HepG2 (cell line): Measurements from ENCODE around the gene AP5B1.

ENCODE experiments used
- DNMT3B ChIP-seq: conservative IDR thresholded peaks from 2 replicates; pipeline ENCODE4 v1.6.1; 2016; ENCODE audit warnings: missing biosample characterization, control low read depth
- KLF16 ChIP-seq, 2 experiments: sonication (generic) in 1 of 2; formaldehyde crosslinking in 1 of 2; IDR thresholded peaks; 2 replicates each; pipeline versions ENCODE4 v1.6.1 to v1.8.0; 2016 to 2023; ENCODE audit warnings: missing genetic modification reagents in 2 of 2, missing compliant biosample characterization in 1 of 2

- TF ChIP-seq KLF16 (CRISPR knock-in tag; IDR thresholded peaks at IDR 0.05) (no peak), DNMT3B (no peak)
Observed at GRCh38 chr11:65777241-65777640, 3.5 kb downstream of the AP5B1 start.
